Measurements from ENCODE around the gene CAPN12.
A peak's percentile ranks its signal among the peaks of the same experiment; 100 is the strongest.
"Not testable (repeated sequence)": the region's sequence is repeated elsewhere in the genome, so short reads cannot be mapped to it uniquely, and the experiment has no call there.

Gene CAPN12

GRCh38 chr19:38744298-38744681 is at the start of gene CAPN12:
Gene CAPN12, minus strand, starts transcription at chr19:38744474. Its CDS starts 309 bp downstream, at chr19:38744165.
- Histone ChIP-seq H3K4me3 (ENCODE audit: low read length) (no peak within 1 kb of the TSS), H3K36me3 (ENCODE audit: control insufficient read depth, insufficient read depth, low read length) (no peaks in the 10 kb centered on the region), H3K27me3 (ENCODE audit: control insufficient read depth, insufficient read depth, low read length) (no peaks in the 10 kb centered on the region), H3K27ac (ENCODE audit: low read depth, low read length) (no peak within 1 kb of the TSS), H3K4me1 (ENCODE audit: control insufficient read depth, insufficient read depth, low read length) (no peaks in the 10 kb centered on the region), H3K9ac (ENCODE audit: low read length) (no peak within 1 kb of the TSS)

GRCh38 chr19:38793671-38794070 is 49.4 kb upstream of the CAPN12 start:
- H3K27me3 ChIP-seq (ENCODE audit: control insufficient read depth, insufficient read depth, low read length) = no peaks in the 10 kb centered on the region
- no peak overlapping the region for H3K4me3 ChIP-seq (ENCODE audit: low read length)
- no peaks in the 10 kb centered on the region for H3K4me1 ChIP-seq (ENCODE audit: control insufficient read depth, insufficient read depth, low read length)
- H3K9ac ChIP-seq (ENCODE audit: low read length) = no peak overlapping the region
- H3K27ac ChIP-seq (ENCODE audit: low read depth, low read length) = no peak overlapping the region
- H3K36me3 ChIP-seq (ENCODE audit: control insufficient read depth, insufficient read depth, low read length) = no peaks in the 10 kb centered on the region

- no peaks in the 10 kb centered on the region for H3K27me3 ChIP-seq (ENCODE audit: control insufficient read depth, insufficient read depth, low read length)
- H3K9ac ChIP-seq (ENCODE audit: low read length) = no peak overlapping the region
- H3K36me3 ChIP-seq (ENCODE audit: control insufficient read depth, insufficient read depth, low read length) = no peaks in the 10 kb centered on the region
- H3K27ac ChIP-seq (ENCODE audit: low read depth, low read length) = no peak overlapping the region
- no peaks in the 10 kb centered on the region for H3K4me1 ChIP-seq (ENCODE audit: control insufficient read depth, insufficient read depth, low read length)
- no peak overlapping the region for H3K4me3 ChIP-seq (ENCODE audit: low read length)
These were observed 48.9 kb upstream of the CAPN12 start for GRCh38 chr19:38793177-38793576.

- Histone ChIP-seq H3K27ac (ENCODE audit: low read depth, low read length) (no peak overlapping the region), H3K4me1 (ENCODE audit: control insufficient read depth, insufficient read depth, low read length) (no peaks in the 10 kb centered on the region), H3K4me3 (ENCODE audit: low read length) (peak overlapping the region; percentile 46), H3K36me3 (ENCODE audit: control insufficient read depth, insufficient read depth, low read length) (no peaks in the 10 kb centered on the region), H3K9ac (ENCODE audit: low read length) (no peak overlapping the region), H3K27me3 (ENCODE audit: control insufficient read depth, insufficient read depth, low read length) (no peaks in the 10 kb centered on the region)
These were observed 48.2 kb upstream of the CAPN12 start for GRCh38 chr19:38792250-38793111.

GRCh38 chr19:38791451-38792064 is 47.3 kb upstream of the CAPN12 start:
- H3K4me3 ChIP-seq (ENCODE audit: low read length) = peak overlapping the region; percentile 36
- not testable (repeated sequence) for H3K4me1 ChIP-seq (ENCODE audit: control insufficient read depth, insufficient read depth, low read length); H3K27me3 ChIP-seq (ENCODE audit: control insufficient read depth, insufficient read depth, low read length); H3K36me3 ChIP-seq (ENCODE audit: control insufficient read depth, insufficient read depth, low read length); H3K9ac ChIP-seq (ENCODE audit: low read length); H3K27ac ChIP-seq (ENCODE audit: low read depth, low read length)

GRCh38 chr19:38790507-38791403 is 46.5 kb upstream of the CAPN12 start:
- H3K27me3 ChIP-seq (ENCODE audit: control insufficient read depth, insufficient read depth, low read length); H3K4me1 ChIP-seq (ENCODE audit: control insufficient read depth, insufficient read depth, low read length); H3K27ac ChIP-seq (ENCODE audit: low read depth, low read length); H3K36me3 ChIP-seq (ENCODE audit: control insufficient read depth, insufficient read depth, low read length); H3K9ac ChIP-seq (ENCODE audit: low read length): not testable (repeated sequence)
- H3K4me3 ChIP-seq (ENCODE audit: low read length) = peak overlapping the region; percentile 36

- Histone ChIP-seq H3K27me3 (ENCODE audit: control insufficient read depth, insufficient read depth, low read length) (no peaks in the 10 kb centered on the region), H3K9ac (ENCODE audit: low read length) (no peak within 1 kb of the TSS), H3K4me1 (ENCODE audit: control insufficient read depth, insufficient read depth, low read length) (no peaks in the 10 kb centered on the region), H3K36me3 (ENCODE audit: control insufficient read depth, insufficient read depth, low read length) (no peaks in the 10 kb centered on the region), H3K27ac (ENCODE audit: low read depth, low read length) (no peak within 1 kb of the TSS), H3K4me3 (ENCODE audit: low read length) (no peak within 1 kb of the TSS)
These were observed 44.4 kb upstream of the CAPN12 start, which contains the start of gene LGALS7B for GRCh38 chr19:38788478-38789243. Gene LGALS7B, plus strand, starts transcription at chr19:38789200. Its CDS starts 27 bp downstream, at chr19:38789227.

GRCh38 chr19:38786572-38787265 is 42.4 kb upstream of the CAPN12 start:
- Histone ChIP-seq H3K27ac (ENCODE audit: low read depth, low read length) (no peak overlapping the region), H3K36me3 (ENCODE audit: control insufficient read depth, insufficient read depth, low read length) (no peaks in the 10 kb centered on the region), H3K27me3 (ENCODE audit: control insufficient read depth, insufficient read depth, low read length) (no peaks in the 10 kb centered on the region), H3K9ac (ENCODE audit: low read length) (no peak overlapping the region), H3K4me3 (ENCODE audit: low read length) (no peak overlapping the region), H3K4me1 (ENCODE audit: control insufficient read depth, insufficient read depth, low read length) (no peaks in the 10 kb centered on the region)

- not testable (repeated sequence) for H3K36me3 ChIP-seq (ENCODE audit: control insufficient read depth, insufficient read depth, low read length); H3K4me1 ChIP-seq (ENCODE audit: control insufficient read depth, insufficient read depth, low read length); H3K9ac ChIP-seq (ENCODE audit: low read length); H3K27ac ChIP-seq (ENCODE audit: low read depth, low read length); H3K27me3 ChIP-seq (ENCODE audit: control insufficient read depth, insufficient read depth, low read length); H3K4me3 ChIP-seq (ENCODE audit: low read length)
These were observed 41.8 kb upstream of the CAPN12 start for GRCh38 chr19:38786061-38786460.

GRCh38 chr19:38785187-38785699 is 41.0 kb upstream of the CAPN12 start:
- Histone ChIP-seq H3K9ac (ENCODE audit: low read length) (no peak overlapping the region), H3K4me3 (ENCODE audit: low read length) (no peak overlapping the region), H3K4me1 (ENCODE audit: control insufficient read depth, insufficient read depth, low read length) (no peaks in the 10 kb centered on the region), H3K27ac (ENCODE audit: low read depth, low read length) (no peak overlapping the region), H3K27me3 (ENCODE audit: control insufficient read depth, insufficient read depth, low read length) (no peaks in the 10 kb centered on the region), H3K36me3 (ENCODE audit: control insufficient read depth, insufficient read depth, low read length) (no peaks in the 10 kb centered on the region)

GRCh38 chr19:38784224-38784623 is 40.0 kb upstream of the CAPN12 start:
- no peak overlapping the region for H3K27ac ChIP-seq (ENCODE audit: low read depth, low read length)
- no peak overlapping the region for H3K4me3 ChIP-seq (ENCODE audit: low read length)
- H3K9ac ChIP-seq (ENCODE audit: low read length) = no peak overlapping the region

More at GRCh38 chr19:38784224-38784623, 40.0 kb upstream of the CAPN12 start:
- Histone ChIP-seq H3K27me3 (ENCODE audit: control insufficient read depth, insufficient read depth, low read length) (no peaks in the 10 kb centered on the region), H3K4me1 (ENCODE audit: control insufficient read depth, insufficient read depth, low read length) (no peaks in the 10 kb centered on the region), H3K36me3 (ENCODE audit: control insufficient read depth, insufficient read depth, low read length) (no peaks in the 10 kb centered on the region)
